ENCODE data around the gene DPYSL4.

- no peak for TF ChIP-seq POLR2A (IDR thresholded peaks at IDR 0.05)
- TF ChIP-seq, protein P1, sequence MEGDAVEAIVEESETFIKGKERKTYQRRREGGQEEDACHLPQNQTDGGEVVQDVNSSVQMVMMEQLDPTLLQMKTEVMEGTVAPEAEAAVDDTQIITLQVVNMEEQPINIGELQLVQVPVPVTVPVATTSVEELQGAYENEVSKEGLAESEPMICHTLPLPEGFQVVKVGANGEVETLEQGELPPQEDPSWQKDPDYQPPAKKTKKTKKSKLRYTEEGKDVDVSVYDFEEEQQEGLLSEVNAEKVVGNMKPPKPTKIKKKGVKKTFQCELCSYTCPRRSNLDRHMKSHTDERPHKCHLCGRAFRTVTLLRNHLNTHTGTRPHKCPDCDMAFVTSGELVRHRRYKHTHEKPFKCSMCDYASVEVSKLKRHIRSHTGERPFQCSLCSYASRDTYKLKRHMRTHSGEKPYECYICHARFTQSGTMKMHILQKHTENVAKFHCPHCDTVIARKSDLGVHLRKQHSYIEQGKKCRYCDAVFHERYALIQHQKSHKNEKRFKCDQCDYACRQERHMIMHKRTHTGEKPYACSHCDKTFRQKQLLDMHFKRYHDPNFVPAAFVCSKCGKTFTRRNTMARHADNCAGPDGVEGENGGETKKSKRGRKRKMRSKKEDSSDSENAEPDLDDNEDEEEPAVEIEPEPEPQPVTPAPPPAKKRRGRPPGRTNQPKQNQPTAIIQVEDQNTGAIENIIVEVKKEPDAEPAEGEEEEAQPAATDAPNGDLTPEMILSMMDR (IDR thresholded peaks at IDR 0.05) = no peak
Observed at GRCh38 chr10:132144086-132144485, 42.7 kb upstream of the DPYSL4 start.

Measured in Peyer's patch (tissue), 4 donors.